ENCODE results near the gene ZNF622. TPM values are rescaled to one million over a fixed set of nuclear protein-coding genes. Genes with fewer than 3 reads are reported as not detected.

ZNF622 gene
- total and polyA plus RNA-seq, 10 donors = 11.2 to 23.9 (median 18.6) TPM

DNA sequence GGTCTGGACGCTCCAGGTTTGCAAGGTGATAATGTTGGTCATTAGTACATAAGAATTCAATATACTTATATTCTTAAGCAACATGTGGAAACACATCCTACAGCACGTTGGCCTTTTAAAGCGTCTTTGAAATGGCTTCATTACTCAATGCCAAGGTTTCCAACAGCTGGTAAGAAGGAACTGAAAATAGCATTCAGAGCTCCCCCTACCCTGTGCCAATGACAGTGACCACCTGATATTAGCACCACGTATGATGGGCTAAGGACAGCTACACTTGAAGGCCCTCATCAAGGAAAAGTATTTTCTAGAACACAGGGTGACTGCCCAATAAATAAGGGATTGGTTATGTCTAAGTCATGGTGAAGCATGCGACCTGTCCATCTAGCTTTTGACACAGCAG, 9.9 kb downstream of the ZNF622 start:
- intact Hi-C loops (cut with DNase I; ENCODE audit: low total_unique reads) = loop anchor here (10.0 kb wide), 1 partner anchor 291 kb away; no protein-coding TSS in a partner anchor
- Histone ChIP-seq H3K9me3 (no peaks in the 10 kb centered on the region), H3K36me3 (peaks cover 0 to 100% (median 62%) of the 10 kb centered on the region in 6 donors), H3K4me3 (no peak overlapping the region), H3K4me1 (peaks cover 11 to 63% (median 39%) of the 10 kb centered on the region in 6 donors), H3K27ac (peak overlapping the region in 1 of 8 donors; percentile 21), H3K27me3 (replicated peaks in 1 of 7) (no peaks in the 10 kb centered on the region)
- no peak for DNase-seq
- TF ChIP-seq POLR2A (IDR thresholded peaks at IDR 0.05) (no peak), POLR2AphosphoS5 (IDR thresholded peaks at IDR 0.05) (no peak)
- TF ChIP-seq, protein P1, sequence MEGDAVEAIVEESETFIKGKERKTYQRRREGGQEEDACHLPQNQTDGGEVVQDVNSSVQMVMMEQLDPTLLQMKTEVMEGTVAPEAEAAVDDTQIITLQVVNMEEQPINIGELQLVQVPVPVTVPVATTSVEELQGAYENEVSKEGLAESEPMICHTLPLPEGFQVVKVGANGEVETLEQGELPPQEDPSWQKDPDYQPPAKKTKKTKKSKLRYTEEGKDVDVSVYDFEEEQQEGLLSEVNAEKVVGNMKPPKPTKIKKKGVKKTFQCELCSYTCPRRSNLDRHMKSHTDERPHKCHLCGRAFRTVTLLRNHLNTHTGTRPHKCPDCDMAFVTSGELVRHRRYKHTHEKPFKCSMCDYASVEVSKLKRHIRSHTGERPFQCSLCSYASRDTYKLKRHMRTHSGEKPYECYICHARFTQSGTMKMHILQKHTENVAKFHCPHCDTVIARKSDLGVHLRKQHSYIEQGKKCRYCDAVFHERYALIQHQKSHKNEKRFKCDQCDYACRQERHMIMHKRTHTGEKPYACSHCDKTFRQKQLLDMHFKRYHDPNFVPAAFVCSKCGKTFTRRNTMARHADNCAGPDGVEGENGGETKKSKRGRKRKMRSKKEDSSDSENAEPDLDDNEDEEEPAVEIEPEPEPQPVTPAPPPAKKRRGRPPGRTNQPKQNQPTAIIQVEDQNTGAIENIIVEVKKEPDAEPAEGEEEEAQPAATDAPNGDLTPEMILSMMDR (IDR thresholded peaks at IDR 0.05 in 8 of 11, conservative IDR thresholded peaks at IDR 0.05 in 3 of 11) = no peak
- 64 to 81% (median 70%) methylated on average over 5 of the region's 5 CpGs for WGBS, 5 donors

DNA sequence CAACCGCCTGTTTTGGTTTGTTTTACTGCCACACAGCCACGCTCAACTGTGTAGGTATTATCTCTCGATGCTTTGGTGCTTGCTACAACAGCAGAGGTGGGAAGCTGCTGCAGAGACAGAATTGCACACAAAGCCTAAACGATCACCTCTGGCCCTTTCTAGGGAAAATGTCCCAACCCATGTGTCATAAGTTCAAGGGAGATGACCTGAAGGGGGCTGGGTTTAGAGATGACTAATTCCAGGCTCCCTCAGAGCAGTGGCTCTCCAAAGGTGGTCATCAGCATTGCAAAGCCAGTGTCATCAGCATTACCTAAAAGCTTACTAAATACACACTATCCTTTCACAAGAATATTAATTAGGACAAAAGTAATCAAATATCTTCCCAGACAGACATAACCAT, 10.9 kb downstream of the ZNF622 start:
- H3K27ac ChIP-seq = no peak overlapping the region
- H3K36me3 ChIP-seq = peaks cover 0 to 100% (median 65%) of the 10 kb centered on the region in 6 donors
- 87 to 94% (median 89%) methylated on average over 4 of the region's 4 CpGs for WGBS, 5 donors
- TF ChIP-seq, protein P1 (IDR thresholded peaks at IDR 0.05 in 8 of 11, conservative IDR thresholded peaks at IDR 0.05 in 3 of 11) = no peak
- no peak for TF ChIP-seq POLR2AphosphoS5 (IDR thresholded peaks at IDR 0.05)
- no peak for DNase-seq
- peaks cover 11 to 53% (median 31%) of the 10 kb centered on the region in 6 donors for H3K4me1 ChIP-seq
- H3K4me3 ChIP-seq = no peak overlapping the region
- no peaks in the 10 kb centered on the region for H3K27me3 ChIP-seq (replicated peaks in 1 of 7)
- no peaks in the 10 kb centered on the region for H3K9me3 ChIP-seq
- intact Hi-C loops (cut with DNase I; ENCODE audit: low total_unique reads) = loop anchor here (10.0 kb wide), 1 partner anchor 290 kb away; no protein-coding TSS in a partner anchor

DNA sequence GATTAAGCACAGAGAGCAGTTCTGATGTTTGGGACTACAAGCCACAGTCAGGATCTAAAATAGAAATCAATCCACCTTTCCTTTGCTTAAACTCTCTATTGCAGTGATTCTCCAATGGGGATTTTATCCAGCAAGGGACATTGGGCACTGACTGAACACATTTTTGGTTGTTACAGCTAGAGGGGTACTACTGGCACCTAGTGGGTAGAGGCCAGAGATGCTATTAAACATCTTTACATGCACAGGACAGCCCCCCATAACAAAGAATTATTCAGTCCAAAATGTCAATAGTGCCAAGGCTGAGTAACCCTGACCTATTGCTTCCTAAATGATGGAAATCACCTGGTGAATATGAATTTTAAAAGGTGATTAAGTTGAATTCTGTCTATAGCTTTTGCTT, 12.0 kb downstream of the ZNF622 start:
- peaks cover 11 to 43% (median 26%) of the 10 kb centered on the region in 6 donors for H3K4me1 ChIP-seq
- no peaks in the 10 kb centered on the region for H3K9me3 ChIP-seq
- no peak for TF ChIP-seq POLR2A (IDR thresholded peaks at IDR 0.05)
- TF ChIP-seq, protein P1 (IDR thresholded peaks at IDR 0.05 in 8 of 11, conservative IDR thresholded peaks at IDR 0.05 in 3 of 11) = no peak
- no peak for TF ChIP-seq POLR2AphosphoS5 (IDR thresholded peaks at IDR 0.05)
- DNase-seq = no peak
- peaks cover 0 to 100% (median 74%) of the 10 kb centered on the region in 6 donors for H3K36me3 ChIP-seq
- intact Hi-C loops (cut with DNase I; ENCODE audit: low total_unique reads) = loop anchor here (10.0 kb wide), 1 partner anchor 289 kb away; no protein-coding TSS in a partner anchor
- H3K27ac ChIP-seq = no peak overlapping the region
- H3K4me3 ChIP-seq = no peak overlapping the region
- H3K27me3 ChIP-seq (replicated peaks in 1 of 7) = no peaks in the 10 kb centered on the region

DNA sequence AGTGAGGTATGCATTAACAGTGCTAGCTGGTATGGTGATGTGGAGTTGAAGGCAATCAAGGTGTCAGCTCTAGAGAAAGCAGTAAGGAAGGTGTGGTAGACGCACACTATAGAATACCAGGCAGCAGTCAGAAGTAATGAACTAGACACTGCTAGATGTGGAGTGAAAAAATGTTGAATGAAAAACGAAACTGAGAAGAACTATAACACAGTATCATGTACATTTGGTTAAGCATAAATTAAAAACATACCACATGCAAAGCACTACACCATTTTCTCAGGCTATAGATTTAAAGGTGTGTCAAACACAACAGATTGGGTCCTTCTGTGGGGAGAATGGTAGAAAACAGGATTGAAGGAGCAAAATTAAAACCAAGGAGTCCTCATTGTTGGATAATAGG, 15.4 kb downstream of the ZNF622 start:
- H3K36me3 ChIP-seq = peaks cover 0 to 98% (median 66%) of the 10 kb centered on the region in 6 donors
- no peaks in the 10 kb centered on the region for H3K9me3 ChIP-seq
- WGBS, 5 donors = 83 to 92% (median 90%) methylated on average over 2 of the region's 2 CpGs

More for the DNA sequence above, 15.4 kb downstream of the ZNF622 start:
- no peak for TF ChIP-seq POLR2AphosphoS5 (IDR thresholded peaks at IDR 0.05)
- TF ChIP-seq POLR2A (IDR thresholded peaks at IDR 0.05) = no peak
- TF ChIP-seq, protein P1 (IDR thresholded peaks at IDR 0.05 in 8 of 11, conservative IDR thresholded peaks at IDR 0.05 in 3 of 11) = no peak
- Histone ChIP-seq H3K27ac (no peak overlapping the region), H3K4me1 (peaks cover 0 to 8% (median 1%) of the 10 kb centered on the region in 6 donors), H3K27me3 (replicated peaks in 1 of 7) (no peaks in the 10 kb centered on the region), H3K4me3 (no peak overlapping the region)
- DNase-seq = no peak
- intact Hi-C loops (cut with DNase I; ENCODE audit: low total_unique reads) = loop anchor here (10.0 kb wide), 1 partner anchor 285 kb away; no protein-coding TSS in a partner anchor

Measured in spleen (tissue), 11 donors.